Glutamatergic neuron (in vitro differentiated cells): ENCODE results near the gene LRRC61. TPM values are rescaled to one million over a fixed set of nuclear protein-coding genes. Genes with fewer than 3 reads are reported as not detected.
"Not testable (repeated sequence)": the region's sequence is repeated elsewhere in the genome, so short reads cannot be mapped to it uniquely, and the experiment has no call there.

Experiments
- DNase-seq: peaks from one replicate; pipeline ENCODE4 v3.0.0; 2022
- H3K27ac Mint-ChIP-seq: one replicate; pipeline ENCODE4 v1.8.0; 2020; ENCODE audit warnings: mild to moderate bottlenecking, mixed read lengths, inconsistent platforms; ENCODE audit not compliant: unreplicated experiment
- H3K27me3 Mint-ChIP-seq: one replicate; pipeline ENCODE4 v1.8.0; 2020; ENCODE audit warnings: mild to moderate bottlenecking, moderate library complexity, mixed read lengths, inconsistent platforms; ENCODE audit not compliant: unreplicated experiment
- H3K36me3 Mint-ChIP-seq: one replicate; pipeline ENCODE4 v1.8.0; 2020; ENCODE audit warnings: mild to moderate bottlenecking, mixed read lengths, inconsistent platforms; ENCODE audit not compliant: unreplicated experiment
- H3K4me1 Mint-ChIP-seq: one replicate; pipeline ENCODE4 v1.8.0; 2020; ENCODE audit warnings: mild to moderate bottlenecking, low read depth, mixed read lengths, inconsistent platforms; ENCODE audit not compliant: unreplicated experiment
- H3K4me3 Mint-ChIP-seq: one replicate; pipeline ENCODE4 v1.8.0; 2020; ENCODE audit warnings: mild to moderate bottlenecking, mixed read lengths, inconsistent platforms; ENCODE audit not compliant: unreplicated experiment
- H3K9me3 Mint-ChIP-seq: one replicate; pipeline ENCODE4 v1.8.0; 2020; ENCODE audit warnings: mild to moderate bottlenecking, moderate library complexity, mixed read lengths, inconsistent platforms; ENCODE audit not compliant: unreplicated experiment
- CTCF ChIP-seq: fragments of 200-600 bp; sonication (generic); IDR thresholded peaks from one replicate; pipeline ENCODE4 v1.5.0; 2021; ENCODE audit not compliant: partially characterized antibody, unreplicated experiment
- total RNA-seq: library from RNA; stranded (reverse); fragmentation: NEBNext Ultra II Directional; extraction: Animal tissue kit (Norgen Biotek cat#: 25700); gene quantifications from one replicate; pipeline ENCODE4 v1.2.1, GENCODE V29; 2021; ENCODE audit not compliant: unreplicated experiment

LRRC61 gene
- total RNA-seq, 1 donor from 2014 or later, result 10.2 TPM

GRCh38 chr7:150285849-150286754 lies 37.1 kb upstream of the LRRC61 start:
- H3K36me3 Mint-ChIP-seq, H3K4me3 Mint-ChIP-seq, DNase-seq, H3K27ac Mint-ChIP-seq, H3K9me3 Mint-ChIP-seq, H3K27me3 Mint-ChIP-seq, H3K4me1 Mint-ChIP-seq: not testable (repeated sequence)
- peak; percentile 32 for TF ChIP-seq CTCF

GRCh38 chr7:150287815-150288214 lies 35.3 kb upstream of the LRRC61 start:
- H3K27ac Mint-ChIP-seq, H3K9me3 Mint-ChIP-seq, DNase-seq, H3K4me3 Mint-ChIP-seq, H3K27me3 Mint-ChIP-seq, H3K36me3 Mint-ChIP-seq, H3K4me1 Mint-ChIP-seq: not testable (repeated sequence)

- H3K4me3 Mint-ChIP-seq, result peak overlapping the region; percentile 15
- not testable (repeated sequence) for H3K36me3 Mint-ChIP-seq, H3K27ac Mint-ChIP-seq, DNase-seq, H3K9me3 Mint-ChIP-seq, H3K27me3 Mint-ChIP-seq, H3K4me1 Mint-ChIP-seq
Observed at GRCh38 chr7:150288816-150289215, 34.3 kb upstream of the LRRC61 start.

GRCh38 chr7:150290317-150290716 lies 32.8 kb upstream of the LRRC61 start:
- DNase-seq, H3K27ac Mint-ChIP-seq, H3K9me3 Mint-ChIP-seq, H3K4me1 Mint-ChIP-seq, H3K27me3 Mint-ChIP-seq, H3K4me3 Mint-ChIP-seq, H3K36me3 Mint-ChIP-seq: not testable (repeated sequence)

GRCh38 chr7:150295027-150295426 lies 28.1 kb upstream of the LRRC61 start:
- not testable (repeated sequence) for H3K27me3 Mint-ChIP-seq, H3K36me3 Mint-ChIP-seq, DNase-seq, H3K9me3 Mint-ChIP-seq, H3K4me1 Mint-ChIP-seq, H3K27ac Mint-ChIP-seq, H3K4me3 Mint-ChIP-seq

- not testable (repeated sequence) for H3K36me3 Mint-ChIP-seq
Observed at GRCh38 chr7:150295614-150296013, 27.5 kb upstream of the LRRC61 start.

GRCh38 chr7:150296802-150297201 lies 26.4 kb upstream of the LRRC61 start:
- not testable (repeated sequence) for H3K4me3 Mint-ChIP-seq, H3K4me1 Mint-ChIP-seq, H3K27ac Mint-ChIP-seq, DNase-seq, H3K9me3 Mint-ChIP-seq, H3K36me3 Mint-ChIP-seq, H3K27me3 Mint-ChIP-seq

More at GRCh38 chr7:150295614-150296013, 27.5 kb upstream of the LRRC61 start:
- not testable (repeated sequence) for DNase-seq, H3K4me3 Mint-ChIP-seq, H3K27me3 Mint-ChIP-seq, H3K4me1 Mint-ChIP-seq, H3K9me3 Mint-ChIP-seq, H3K27ac Mint-ChIP-seq

GRCh38 chr7:150297978-150298377 lies 25.2 kb upstream of the LRRC61 start:
- not testable (repeated sequence) for H3K36me3 Mint-ChIP-seq, DNase-seq, H3K9me3 Mint-ChIP-seq, H3K27ac Mint-ChIP-seq, H3K4me1 Mint-ChIP-seq, H3K27me3 Mint-ChIP-seq, H3K4me3 Mint-ChIP-seq

- not testable (repeated sequence) for H3K4me3 Mint-ChIP-seq, H3K27me3 Mint-ChIP-seq, H3K9me3 Mint-ChIP-seq, H3K27ac Mint-ChIP-seq, DNase-seq, H3K4me1 Mint-ChIP-seq
- peaks cover 11% of the 10 kb centered on the region for H3K36me3 Mint-ChIP-seq
Observed at GRCh38 chr7:150302908-150303310, 20.2 kb upstream of the LRRC61 start.

GRCh38 chr7:150304499-150305258 lies 18.5 kb upstream of the LRRC61 start:
- H3K4me1 Mint-ChIP-seq, H3K27ac Mint-ChIP-seq, DNase-seq, H3K27me3 Mint-ChIP-seq, H3K4me3 Mint-ChIP-seq, H3K9me3 Mint-ChIP-seq: not testable (repeated sequence)
- H3K36me3 Mint-ChIP-seq, result peaks cover 12% of the 10 kb centered on the region

- H3K36me3 Mint-ChIP-seq, result peaks cover 12% of the 10 kb centered on the region
- not testable (repeated sequence) for H3K4me1 Mint-ChIP-seq, H3K27ac Mint-ChIP-seq
Observed at GRCh38 chr7:150305259-150305902, 17.8 kb upstream of the LRRC61 start.

More at GRCh38 chr7:150305259-150305902, 17.8 kb upstream of the LRRC61 start:
- H3K27me3 Mint-ChIP-seq, H3K9me3 Mint-ChIP-seq, H3K4me3 Mint-ChIP-seq, DNase-seq: not testable (repeated sequence)
